Cardiac muscle cell (in vitro differentiated cells and primary cell): ENCODE data around the gene KDM4B. TPM values are rescaled to one million over a fixed set of nuclear protein-coding genes. Genes with fewer than 3 reads are reported as not detected.

Experiments used
- DNase-seq, 2 donors: peaks; one replicate each; pipeline versions ENCODE4 v3.0.0 to v3.0.0-alpha.2; 2010 to 2017; ENCODE audit warnings: low read depth in 1 of 2, low spot score in 1 of 2
- H3K27ac ChIP-seq: fragments of 200-600 bp; sonication (generic); 2 replicates; pipeline ENCODE4 v1.5.1; 2016
- H3K27me3 ChIP-seq: fragments of 200-600 bp; sonication (generic); 2 replicates; pipeline ENCODE4 v1.6.0; 2016; ENCODE audit warnings: control low read depth
- H3K36me3 ChIP-seq: fragments of 200-600 bp; sonication (generic); 2 replicates; pipeline ENCODE4 v1.5.1; 2016; ENCODE audit warnings: control low read depth
- H3K4me1 ChIP-seq: fragments of 200-600 bp; sonication (generic); 2 replicates; pipeline ENCODE4 v1.8.1; 2017; ENCODE audit warnings: low read depth, mild to moderate bottlenecking, mixed run types
- H3K4me3 ChIP-seq: fragments of 200-600 bp; sonication (generic); 2 replicates; pipeline ENCODE4 v1.5.1; 2016; ENCODE audit warnings: mild to moderate bottlenecking
- H3K9me3 ChIP-seq: fragments of 200-600 bp; sonication (generic); 2 replicates; pipeline ENCODE4 v1.5.1; 2017; ENCODE audit warnings: low read depth, mild to moderate bottlenecking, control low read depth
- CTCF ChIP-seq: IDR thresholded peaks from 2 replicates; pipeline ENCODE4 v1.5.1; 2012; ENCODE audit warnings: low read depth, mild to moderate bottlenecking, low read length
- polyA plus RNA-seq: library from polyadenylated mRNA; unstranded; fragments of >200 nt; fragmentation: Nextera tagmentation; extraction: Ambion mirVana; gene quantifications from 2 replicates; pipeline ENCODE4 v1.2.1, GENCODE V29; 2016
- total RNA-seq: library from RNA; depleted of rRNA; stranded (reverse); fragments of >200 nt; gene quantifications from 2 replicates; pipeline ENCODE4 v1.2.3, GENCODE V29; 2016

KDM4B gene
- total and polyA plus RNA-seq, 2 experiments from 2014 or later: 74.6 to 90.6 TPM

- TF ChIP-seq CTCF: no peak
- Histone ChIP-seq H3K4me1 (no peaks in the 10 kb centered on the region), H3K4me3 (no peak overlapping the region), H3K36me3 (no peaks in the 10 kb centered on the region), H3K9me3 (no peaks in the 10 kb centered on the region), H3K27me3 (no peaks in the 10 kb centered on the region), H3K27ac (no peak overlapping the region)
- DNase-seq: no peak
These were observed 36.2 kb downstream of the KDM4B start for GRCh38 chr19:5005096-5005495.

- DNase-seq: peak in 1 of 2 donors; percentile 61
- no peak overlapping the region for H3K27ac ChIP-seq
- H3K4me3 ChIP-seq: no peak overlapping the region
- no peak for TF ChIP-seq CTCF
- H3K4me1 ChIP-seq: no peaks in the 10 kb centered on the region
- H3K36me3 ChIP-seq: no peaks in the 10 kb centered on the region
- H3K27me3 ChIP-seq: no peaks in the 10 kb centered on the region
- H3K9me3 ChIP-seq: no peaks in the 10 kb centered on the region
These were observed 37.3 kb downstream of the KDM4B start for GRCh38 chr19:5006201-5006600.

- Histone ChIP-seq H3K27ac (no peak overlapping the region), H3K36me3 (no peaks in the 10 kb centered on the region), H3K4me3 (no peak overlapping the region), H3K9me3 (no peaks in the 10 kb centered on the region), H3K4me1 (no peaks in the 10 kb centered on the region), H3K27me3 (no peaks in the 10 kb centered on the region)
- no peak for DNase-seq
- TF ChIP-seq CTCF: no peak
These were observed 37.9 kb downstream of the KDM4B start for GRCh38 chr19:5006821-5007220.

GRCh38 chr19:5011476-5012238, 42.7 kb downstream of the KDM4B start:
- Histone ChIP-seq H3K27me3 (no peaks in the 10 kb centered on the region), H3K36me3 (peaks cover 5% of the 10 kb centered on the region), H3K27ac (no peak overlapping the region), H3K4me1 (no peaks in the 10 kb centered on the region), H3K9me3 (no peaks in the 10 kb centered on the region), H3K4me3 (no peak overlapping the region)
- TF ChIP-seq CTCF: no peak
- no peak for DNase-seq

GRCh38 chr19:5012688-5013457, 44.0 kb downstream of the KDM4B start:
- H3K4me3 ChIP-seq: no peak overlapping the region
- no peak overlapping the region for H3K27ac ChIP-seq
- no peak for DNase-seq
- no peak for TF ChIP-seq CTCF
- H3K9me3 ChIP-seq: no peaks in the 10 kb centered on the region
- H3K4me1 ChIP-seq: no peaks in the 10 kb centered on the region
- H3K36me3 ChIP-seq: peaks cover 8% of the 10 kb centered on the region
- H3K27me3 ChIP-seq: no peaks in the 10 kb centered on the region
